HFFc6 (cell line): Measurements from ENCODE around the gene ANKRD2. TPM values are rescaled to one million over a fixed set of nuclear protein-coding genes. Genes with fewer than 3 reads are reported as not detected.

Experiments used
- DNase-seq: peaks from one replicate; pipeline ENCODE4 v3.0.0-alpha.2; 2018
- H3K27ac Mint-ChIP-seq: 2 replicates; pipeline ENCODE4 v1.8.0; 2020; ENCODE audit warnings: mild to moderate bottlenecking, mixed read lengths
- H3K27me3 Mint-ChIP-seq: 2 replicates; pipeline ENCODE4 v1.8.0; 2021; ENCODE audit warnings: mild to moderate bottlenecking, moderate library complexity, mixed read lengths; ENCODE audit not compliant: insufficient read depth
- H3K36me3 Mint-ChIP-seq: 2 replicates; pipeline ENCODE4 v1.8.0; 2021; ENCODE audit warnings: low read depth, mixed read lengths
- H3K4me1 Mint-ChIP-seq: 2 replicates; pipeline ENCODE4 v1.8.0; 2020; ENCODE audit warnings: low read depth, mixed read lengths
- H3K4me3 Mint-ChIP-seq: 2 replicates; pipeline ENCODE4 v1.8.0; 2020; ENCODE audit warnings: mild to moderate bottlenecking, moderate library complexity, mixed read lengths
- H3K9me3 Mint-ChIP-seq: 2 replicates; pipeline ENCODE4 v1.8.0; 2020; ENCODE audit warnings: mild to moderate bottlenecking, mixed read lengths
- CTCF ChIP-seq: fragments of 200-600 bp; sonication (generic); IDR thresholded peaks from 2 replicates; pipeline ENCODE4 v1.5.0; 2021; ENCODE audit warnings: antibody characterized with exemption, mild to moderate bottlenecking
- total RNA-seq, 6 experiments: library from RNA; stranded (reverse); fragmentation: NEBNext Ultra II Directional; extraction: Animal tissue kit (Norgen Biotek cat#: 25700); gene quantifications; 2 replicates in 1 of 6; 3 replicates in 5 of 6; pipeline ENCODE4 v1.2.3, GENCODE V29; 2021

Gene ANKRD2
- total RNA-seq, 6 experiments from 2014 or later, result 0.31 to 7.7 (median 6.5) TPM

- TF ChIP-seq CTCF, result no peak
- Mint-ChIP-seq H3K4me3 (no peak overlapping the region), H3K4me1 (peaks cover 38% of the 10 kb centered on the region), H3K36me3 (no peaks in the 10 kb centered on the region), H3K27ac (no peak overlapping the region), H3K27me3 (peaks cover 2% of the 10 kb centered on the region), H3K9me3 (no peaks in the 10 kb centered on the region)
- no peak for DNase-seq
Measured at GRCh38 chr10:97593421-97593820, 20.8 kb downstream of the ANKRD2 start.

- Mint-ChIP-seq H3K4me3 (peak overlapping the region; percentile 86), H3K9me3 (no peaks in the 10 kb centered on the region), H3K36me3 (no peaks in the 10 kb centered on the region), H3K27me3 (peaks cover 5% of the 10 kb centered on the region), H3K27ac (peak overlapping the region; percentile 95), H3K4me1 (peaks cover 38% of the 10 kb centered on the region)
- TF ChIP-seq CTCF, result no peak; the same call in 1 of the 2 replicates
- peak; percentile 89 for DNase-seq
Measured at GRCh38 chr10:97596101-97597082, 23.8 kb downstream of the ANKRD2 start.

GRCh38 chr10:97597778-97598177 is 25.2 kb downstream of the ANKRD2 start:
- Mint-ChIP-seq H3K27me3 (peaks cover 5% of the 10 kb centered on the region), H3K36me3 (no peaks in the 10 kb centered on the region), H3K4me3 (no peak overlapping the region), H3K4me1 (peaks cover 38% of the 10 kb centered on the region), H3K27ac (peak overlapping the region; percentile 95), H3K9me3 (no peaks in the 10 kb centered on the region)
- no peak for TF ChIP-seq CTCF
- no peak for DNase-seq

GRCh38 chr10:97598407-97599271 is 26.1 kb downstream of the ANKRD2 start:
- TF ChIP-seq CTCF, result no peak
- Mint-ChIP-seq H3K9me3 (no peaks in the 10 kb centered on the region), H3K27me3 (peaks cover 3% of the 10 kb centered on the region; the same call in 1 of the 2 replicates), H3K36me3 (no peaks in the 10 kb centered on the region), H3K4me3 (no peak overlapping the region), H3K27ac (no peak overlapping the region), H3K4me1 (peaks cover 38% of the 10 kb centered on the region)
- no peak for DNase-seq

GRCh38 chr10:97599272-97599619 is 26.7 kb downstream of the ANKRD2 start:
- peaks cover 3% of the 10 kb centered on the region; the same call in 1 of the 2 replicates for H3K27me3 Mint-ChIP-seq
- H3K4me1 Mint-ChIP-seq, result peaks cover 38% of the 10 kb centered on the region
- no peak overlapping the region for H3K27ac Mint-ChIP-seq

More at GRCh38 chr10:97599272-97599619, 26.7 kb downstream of the ANKRD2 start:
- no peaks in the 10 kb centered on the region for H3K9me3 Mint-ChIP-seq
- no peak for DNase-seq
- no peak for TF ChIP-seq CTCF
- no peaks in the 10 kb centered on the region for H3K36me3 Mint-ChIP-seq
- no peak overlapping the region for H3K4me3 Mint-ChIP-seq
